Peyer's patch (tissue), 4 donors: Measurements from ENCODE around the gene LRBA.

Experiments used
- POLR2A ChIP-seq, 2 donors: fragments of 450-650 bp; IDR thresholded peaks; one replicate each; pipeline ENCODE4 v1.5.1; 2017; ENCODE audit warnings: antibody characterized with exemption in 2 of 2, mild to moderate bottlenecking in 2 of 2, moderate library complexity in 2 of 2
- TF ChIP-seq, protein P1 (sequence below), 6 experiments: fragments of 450-650 bp in 4 of 6; fragments of 200-600 bp in 2 of 6; sonication (generic) in 1 of 6; IDR thresholded peaks; one replicate each; pipeline ENCODE4 v1.5.1; 2017 to 2019; ENCODE audit warnings: antibody characterized with exemption in 6 of 6, mild to moderate bottlenecking in 3 of 6, moderate library complexity in 1 of 6

DNA sequence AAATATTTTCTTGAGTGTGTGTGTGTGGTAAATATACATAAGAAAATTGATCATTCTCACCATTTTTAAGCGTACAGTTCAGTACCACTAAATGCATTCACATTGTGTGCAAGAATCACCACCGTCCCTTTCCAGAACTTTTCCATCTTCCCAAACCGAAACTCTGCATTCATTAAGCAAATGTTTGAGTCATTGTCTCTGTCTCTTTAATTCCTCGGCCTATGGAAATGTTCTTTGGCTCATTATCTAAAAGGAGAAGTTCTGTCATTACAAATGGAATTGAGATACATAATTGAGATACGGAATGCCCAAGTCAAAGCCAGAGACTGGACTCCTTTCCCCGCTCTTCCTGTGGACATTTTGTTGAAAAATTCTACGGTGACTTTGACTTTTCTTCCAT lies 767.9 kb downstream of the LRBA start:
- TF ChIP-seq, protein P1, sequence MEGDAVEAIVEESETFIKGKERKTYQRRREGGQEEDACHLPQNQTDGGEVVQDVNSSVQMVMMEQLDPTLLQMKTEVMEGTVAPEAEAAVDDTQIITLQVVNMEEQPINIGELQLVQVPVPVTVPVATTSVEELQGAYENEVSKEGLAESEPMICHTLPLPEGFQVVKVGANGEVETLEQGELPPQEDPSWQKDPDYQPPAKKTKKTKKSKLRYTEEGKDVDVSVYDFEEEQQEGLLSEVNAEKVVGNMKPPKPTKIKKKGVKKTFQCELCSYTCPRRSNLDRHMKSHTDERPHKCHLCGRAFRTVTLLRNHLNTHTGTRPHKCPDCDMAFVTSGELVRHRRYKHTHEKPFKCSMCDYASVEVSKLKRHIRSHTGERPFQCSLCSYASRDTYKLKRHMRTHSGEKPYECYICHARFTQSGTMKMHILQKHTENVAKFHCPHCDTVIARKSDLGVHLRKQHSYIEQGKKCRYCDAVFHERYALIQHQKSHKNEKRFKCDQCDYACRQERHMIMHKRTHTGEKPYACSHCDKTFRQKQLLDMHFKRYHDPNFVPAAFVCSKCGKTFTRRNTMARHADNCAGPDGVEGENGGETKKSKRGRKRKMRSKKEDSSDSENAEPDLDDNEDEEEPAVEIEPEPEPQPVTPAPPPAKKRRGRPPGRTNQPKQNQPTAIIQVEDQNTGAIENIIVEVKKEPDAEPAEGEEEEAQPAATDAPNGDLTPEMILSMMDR (IDR thresholded peaks at IDR 0.05), result no peak
- no peak for TF ChIP-seq POLR2A (IDR thresholded peaks at IDR 0.05)
